Renal pelvis (tissue), 4 donors: ENCODE measurements around the gene TMEM238. TPM values are rescaled to one million over a fixed set of nuclear protein-coding genes. Genes with fewer than 3 reads are reported as not detected.
"Not testable (repeated sequence)": the region's sequence is repeated elsewhere in the genome, so short reads cannot be mapped to it uniquely, and the experiment has no call there.

Experiments
- DNase-seq: peaks from one replicate; pipeline ENCODE4 v3.0.0-alpha.2; 2013
- polyA plus RNA-seq, 3 donors: library from polyadenylated mRNA; unstranded; fragments of 120-200 nt; gene quantifications; one replicate each; pipeline ENCODE4 v1.2.1, GENCODE V29; 2013; ENCODE audit not compliant: insufficient read length in 3 of 3

TMEM238 gene
- polyA plus RNA-seq, 3 donors: 0.61 to 1.2 (median 0.91) TPM

GRCh38 chr19:55345101-55345817, 38.8 kb downstream of the TMEM238 start:
- DNase-seq: no peak

- no peak for DNase-seq
Measured at GRCh38 chr19:55344444-55344843, 39.6 kb downstream of the TMEM238 start.

- DNase-seq: no peak
Measured at GRCh38 chr19:55341595-55342531, 42.2 kb downstream of the TMEM238 start.

GRCh38 chr19:55341171-55341588, 42.9 kb downstream of the TMEM238 start:
- peak; percentile 65 for DNase-seq

- no peak for DNase-seq
Measured at GRCh38 chr19:55340784-55341147, 43.3 kb downstream of the TMEM238 start.

- DNase-seq: no peak
Measured at GRCh38 chr19:55339889-55340783, 44.0 kb downstream of the TMEM238 start.

- peak; percentile 100 for DNase-seq
Measured at GRCh38 chr19:55339105-55339888, 44.8 kb downstream of the TMEM238 start, which contains the start of gene KMT5C. Gene KMT5C, plus strand, starts transcription at chr19:55339876. Its CDS starts 2,061 bp downstream, at chr19:55341937.

GRCh38 chr19:55336101-55336500, 48.0 kb downstream of the TMEM238 start:
- DNase-seq: no peak

GRCh38 chr19:55333870-55334269, 50.2 kb downstream of the TMEM238 start:
- no peak for DNase-seq

- DNase-seq: not testable (repeated sequence)
Measured at GRCh38 chr19:55329791-55330190, 54.3 kb downstream of the TMEM238 start.

Other genes with a start within 250 kb of the TMEM238 start
- gene TNNT1, start 235.1 kb downstream of the TMEM238 start, polyA plus RNA-seq: 1 to 10 TPM; 4.6 to 6.7 (median 5.3) TPM
- gene TNNI3, start 226.6 kb downstream of the TMEM238 start, polyA plus RNA-seq: 1 to 10 TPM; 4.2 to 7.5 (median 6.3) TPM
- 10 to 100 TPM in 1 of 3 donors, 1 to 10 TPM in 2; 6.7 to 11.7 (median 9.2) TPM for gene DNAAF3, start 217.7 kb downstream of the TMEM238 start, polyA plus RNA-seq
- gene SYT5, start 204.0 kb downstream of the TMEM238 start, polyA plus RNA-seq: under 1 TPM; 0.30 to 0.47 (median 0.41) TPM
- gene PTPRH, start 174.8 kb downstream of the TMEM238 start, polyA plus RNA-seq: under 1 TPM; 0.16 to 0.24 (median 0.17) TPM
- gene TMEM86B, start 155.5 kb downstream of the TMEM238 start, polyA plus RNA-seq: 1 to 10 TPM; 4.4 to 6.5 (median 4.6) TPM
- gene PPP6R1, start 125.3 kb downstream of the TMEM238 start, polyA plus RNA-seq: 10 to 100 TPM; 48.3 to 52.8 (median 52.6) TPM
- 10 to 100 TPM; 36.4 to 49.5 (median 42.5) TPM for gene HSPBP1, start 104.2 kb downstream of the TMEM238 start, polyA plus RNA-seq
- 10 to 100 TPM; 11.5 to 18.7 (median 16.5) TPM for gene BRSK1, start 100.3 kb downstream of the TMEM238 start, polyA plus RNA-seq
- gene TMEM150B, start 59.0 kb downstream of the TMEM238 start, polyA plus RNA-seq: 1 to 10 TPM; 1.4 to 1.6 (median 1.6) TPM
- 10 to 100 TPM; 21.5 to 37.2 (median 33.0) TPM for gene KMT5C, start 44.4 kb downstream of the TMEM238 start, polyA plus RNA-seq
- gene COX6B2, start 29.6 kb downstream of the TMEM238 start, polyA plus RNA-seq: 1 to 10 TPM in 2 of 3 donors, under 1 TPM in 1; 0.97 to 2.0 (median 1.3) TPM
- under 1 TPM; 0.13 to 0.31 (median 0.14) TPM for gene GARIN5B, start 21.0 kb downstream of the TMEM238 start, polyA plus RNA-seq
- 1 to 10 TPM; 1.2 to 2.0 (median 1.5) TPM for gene IL11, start 13.8 kb downstream of the TMEM238 start, polyA plus RNA-seq
- gene TMEM190, start 7.5 kb downstream of the TMEM238 start, polyA plus RNA-seq: under 1 TPM; 0.41 to 0.81 (median 0.55) TPM
- gene RPL28, start 1.6 kb upstream of the TMEM238 start, polyA plus RNA-seq: 1,000 to 10,000 TPM; 1,015 to 1,277 (median 1,113) TPM
- 10 to 100 TPM; 45.2 to 74.8 (median 57.4) TPM for gene UBE2S, start 23.5 kb upstream of the TMEM238 start, polyA plus RNA-seq
- gene SHISA7, start 59.0 kb upstream of the TMEM238 start, polyA plus RNA-seq: under 1 TPM; 0.10 to 0.31 (median 0.26) TPM
- gene ISOC2, start 77.3 kb upstream of the TMEM238 start, polyA plus RNA-seq: 10 to 100 TPM; 42.6 to 52.1 (median 50.0) TPM
- not detected for gene C19orf85, start 80.5 kb upstream of the TMEM238 start, polyA plus RNA-seq
- gene ZNF628, start 92.3 kb upstream of the TMEM238 start, polyA plus RNA-seq: 1 to 10 TPM; 5.1 to 6.8 (median 5.2) TPM
- 10 to 100 TPM; 45.7 to 58.9 (median 58.8) TPM for gene NAT14, start 100.9 kb upstream of the TMEM238 start, polyA plus RNA-seq
- gene SSC5D, start 104.1 kb upstream of the TMEM238 start, polyA plus RNA-seq: 1 to 10 TPM; 1.6 to 4.1 (median 2.1) TPM
- gene SBK2, start 152.8 kb upstream of the TMEM238 start, polyA plus RNA-seq: 1 to 10 TPM in 2 of 3 donors, under 1 TPM in 1; 0.99 to 2.3 (median 1.5) TPM
- gene SBK3, start 161.3 kb upstream of the TMEM238 start, polyA plus RNA-seq: under 1 TPM in 2 of 3 donors, not detected in 1; 0.11 to 0.44 TPM
- 10 to 100 TPM; 21.5 to 23.7 (median 22.9) TPM for gene ZNF579, start 196.6 kb upstream of the TMEM238 start, polyA plus RNA-seq
- gene FIZ1, start 215.2 kb upstream of the TMEM238 start, polyA plus RNA-seq: 10 to 100 TPM; 25.2 to 27.9 (median 25.6) TPM
- 10 to 100 TPM; 10.5 to 13.2 (median 12.4) TPM for gene ZNF524, start 216.0 kb upstream of the TMEM238 start, polyA plus RNA-seq
- 10 to 100 TPM in 2 of 3 donors, 1 to 10 TPM in 1; 9.9 to 13.5 (median 11.6) TPM for gene ZNF865, start 221.4 kb upstream of the TMEM238 start, polyA plus RNA-seq
- gene ZNF784, start 240.3 kb upstream of the TMEM238 start, polyA plus RNA-seq: 10 to 100 TPM; 13.6 to 15.9 (median 13.9) TPM